Activated naive CD8-positive, alpha-beta T cell (primary cell): Measurements from ENCODE around the gene CCDC28A.
A peak's percentile ranks its signal among the peaks of the same experiment; 100 is the strongest.

Experiments used
- H3K27ac Mint-ChIP-seq: one replicate; pipeline ENCODE4 v1.8.0; 2021; ENCODE audit warnings: mixed read lengths
- H3K27me3 Mint-ChIP-seq: one replicate; pipeline ENCODE4 v1.8.0; 2021; ENCODE audit warnings: mixed read lengths
- H3K36me3 Mint-ChIP-seq: one replicate; pipeline ENCODE4 v1.8.0; 2021; ENCODE audit warnings: mixed read lengths
- H3K4me1 Mint-ChIP-seq: one replicate; pipeline ENCODE4 v1.8.0; 2021; ENCODE audit warnings: low read depth, mixed read lengths
- H3K4me3 Mint-ChIP-seq: one replicate; pipeline ENCODE4 v1.8.0; 2021; ENCODE audit warnings: mild to moderate bottlenecking, mixed read lengths
- H3K9me3 Mint-ChIP-seq: one replicate; pipeline ENCODE4 v1.8.0; 2021; ENCODE audit warnings: low read depth, mixed read lengths

The CCDC28A gene

GRCh38 chr6:138774370-138774769 lies 801 bp downstream of the CCDC28A start:
- Mint-ChIP-seq H3K36me3 (peaks cover 9% of the 10 kb centered on the region), H3K27me3 (no peaks in the 10 kb centered on the region), H3K27ac (peak overlapping the region; percentile 99), H3K4me3 (peak overlapping the region; percentile 99), H3K4me1 (peaks cover 34% of the 10 kb centered on the region), H3K9me3 (no peaks in the 10 kb centered on the region)

DNA sequence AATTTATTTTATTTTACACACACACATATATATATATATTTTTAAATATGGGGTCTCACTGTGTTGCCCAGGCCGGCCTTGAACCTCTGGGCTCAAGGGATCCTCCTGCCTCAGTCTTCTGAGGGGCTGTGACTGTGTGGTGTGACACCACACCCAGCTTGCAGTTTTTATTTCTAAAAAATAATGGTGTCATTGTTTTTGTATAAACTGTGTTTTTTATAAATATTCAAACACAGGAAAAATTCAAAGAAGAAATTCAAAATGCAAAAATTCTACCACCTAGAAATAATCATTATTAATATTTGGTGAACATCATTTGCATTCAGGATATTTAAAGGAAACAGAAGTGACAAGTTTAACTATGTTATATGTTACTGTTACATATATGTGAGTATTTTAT lies 3.1 kb downstream of the CCDC28A start:
- H3K4me1 Mint-ChIP-seq, result peaks cover 34% of the 10 kb centered on the region
- no peaks in the 10 kb centered on the region for H3K27me3 Mint-ChIP-seq
- no peak overlapping the region for H3K4me3 Mint-ChIP-seq

DNA sequence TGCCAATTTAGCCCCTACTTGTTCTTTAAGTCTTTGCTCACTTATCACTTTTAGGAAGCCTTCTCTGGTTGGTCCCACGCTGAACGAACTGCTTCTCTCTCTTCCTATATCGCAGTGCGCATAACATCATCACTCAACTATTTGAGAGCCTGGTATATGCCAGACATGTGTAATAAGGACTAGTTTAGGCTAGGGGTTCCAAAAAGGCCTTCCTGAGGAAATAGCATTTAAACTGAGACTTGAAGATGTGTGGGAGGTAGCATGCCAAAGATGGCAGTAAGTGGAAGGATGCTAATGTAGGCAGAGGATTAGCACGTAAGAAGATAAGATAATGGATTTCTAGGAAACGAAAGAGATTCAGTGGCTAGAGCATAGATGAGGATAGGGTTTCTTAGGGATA lies 4.8 kb downstream of the CCDC28A start:
- Mint-ChIP-seq H3K4me3 (no peak overlapping the region), H3K36me3 (peaks cover 14% of the 10 kb centered on the region), H3K9me3 (no peaks in the 10 kb centered on the region), H3K4me1 (peaks cover 25% of the 10 kb centered on the region), H3K27me3 (no peaks in the 10 kb centered on the region), H3K27ac (no peak overlapping the region)

More for the DNA sequence above, 3.1 kb downstream of the CCDC28A start:
- H3K36me3 Mint-ChIP-seq, result peaks cover 9% of the 10 kb centered on the region
- H3K27ac Mint-ChIP-seq, result no peak overlapping the region
- no peaks in the 10 kb centered on the region for H3K9me3 Mint-ChIP-seq

- H3K27me3 Mint-ChIP-seq, result no peaks in the 10 kb centered on the region
Measured at GRCh38 chr6:138782243-138782642, 8.7 kb downstream of the CCDC28A start.

GRCh38 chr6:138785079-138785478 lies 11.5 kb downstream of the CCDC28A start:
- Mint-ChIP-seq H3K9me3 (no peaks in the 10 kb centered on the region), H3K4me3 (no peak overlapping the region), H3K27me3 (no peaks in the 10 kb centered on the region), H3K27ac (no peak overlapping the region), H3K4me1 (peaks cover 9% of the 10 kb centered on the region), H3K36me3 (peaks cover 14% of the 10 kb centered on the region)

More at GRCh38 chr6:138782243-138782642, 8.7 kb downstream of the CCDC28A start:
- H3K4me1 Mint-ChIP-seq, result peaks cover 14% of the 10 kb centered on the region
- H3K9me3 Mint-ChIP-seq, result no peaks in the 10 kb centered on the region
- no peak overlapping the region for H3K4me3 Mint-ChIP-seq
- H3K36me3 Mint-ChIP-seq, result peaks cover 17% of the 10 kb centered on the region
- peak overlapping the region; percentile 80 for H3K27ac Mint-ChIP-seq

DNA sequence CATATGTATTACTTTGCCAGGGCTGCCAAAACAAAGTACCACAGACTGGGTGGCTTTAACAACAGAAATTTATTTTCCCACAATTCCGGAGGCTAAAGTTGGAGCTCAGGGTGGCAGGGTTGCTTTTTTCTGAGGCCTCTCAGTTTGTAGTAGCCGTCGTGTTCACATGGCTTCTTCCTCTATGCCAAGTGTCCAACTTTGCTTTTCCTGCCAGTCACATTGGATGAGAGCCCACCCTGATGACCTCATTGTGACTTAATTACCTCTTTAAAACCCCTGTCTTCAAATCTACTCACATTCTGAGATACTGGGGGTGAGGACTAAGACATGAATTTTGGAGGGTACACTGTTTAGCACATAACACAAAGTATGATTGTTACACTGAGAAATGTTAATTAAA lies 12.4 kb downstream of the CCDC28A start:
- no peak overlapping the region for H3K4me3 Mint-ChIP-seq
- H3K9me3 Mint-ChIP-seq, result no peaks in the 10 kb centered on the region
- peaks cover 9% of the 10 kb centered on the region for H3K4me1 Mint-ChIP-seq
- H3K27me3 Mint-ChIP-seq, result no peaks in the 10 kb centered on the region
- H3K36me3 Mint-ChIP-seq, result peaks cover 17% of the 10 kb centered on the region
- no peak overlapping the region for H3K27ac Mint-ChIP-seq

- H3K27me3 Mint-ChIP-seq, result no peaks in the 10 kb centered on the region
- peaks cover 8% of the 10 kb centered on the region for H3K4me1 Mint-ChIP-seq
- peaks cover 22% of the 10 kb centered on the region for H3K36me3 Mint-ChIP-seq
- H3K27ac Mint-ChIP-seq, result no peak overlapping the region
- no peaks in the 10 kb centered on the region for H3K9me3 Mint-ChIP-seq
- no peak overlapping the region for H3K4me3 Mint-ChIP-seq
Measured at GRCh38 chr6:138787138-138787537, 13.6 kb downstream of the CCDC28A start.

DNA sequence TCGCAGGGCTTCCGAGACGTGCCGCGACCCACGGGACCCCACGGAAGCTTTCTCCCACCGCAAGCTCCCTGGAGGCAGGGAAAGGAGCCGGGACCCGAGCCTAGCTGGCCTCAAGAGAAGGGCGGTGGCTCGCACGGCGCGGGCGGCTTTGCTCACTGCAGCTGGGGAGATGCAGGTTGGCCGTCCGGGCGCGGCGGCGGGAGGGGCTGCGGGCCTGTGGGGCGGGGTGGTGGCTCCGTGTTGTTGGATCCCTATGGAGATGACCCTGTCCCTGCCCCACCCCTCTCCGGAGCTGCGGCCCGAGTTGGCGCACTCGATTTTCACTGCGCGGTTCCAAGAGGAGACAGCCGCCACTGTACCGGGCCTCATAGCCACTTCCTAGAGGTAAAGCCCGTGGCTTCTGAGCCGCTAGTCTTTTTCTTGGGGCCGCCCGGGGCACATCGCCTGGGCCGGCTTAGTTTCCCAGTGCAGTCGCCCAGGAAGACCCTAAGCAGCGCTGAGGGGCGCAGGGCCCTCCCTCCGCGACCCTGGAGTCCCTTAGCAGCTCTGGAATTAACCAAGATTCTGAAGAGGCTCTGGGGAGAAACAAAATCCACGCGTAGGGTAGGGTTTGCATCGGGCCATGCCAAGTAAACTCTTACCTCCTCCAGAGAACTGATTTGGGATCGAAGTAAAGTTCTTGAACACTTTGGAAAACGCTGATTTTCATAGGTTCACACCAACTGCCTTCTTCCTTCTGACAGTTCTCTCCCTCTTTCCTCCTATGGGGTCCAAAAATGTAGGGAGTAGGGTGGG lies 22.4 kb downstream of the CCDC28A start, which contains the start of gene ECT2L:
ECT2L (plus strand) TSS at position 279 of the 795 bp plus-strand sequence. CDS start 17,188 bp downstream, outside the sequence.
- Mint-ChIP-seq H3K27me3 (peaks cover 9% of the 10 kb centered on the region), H3K36me3 (peaks cover 10% of the 10 kb centered on the region), H3K4me1 (peaks cover 1% of the 10 kb centered on the region), H3K27ac (no peak within 1 kb of the TSS), H3K4me3 (no peak within 1 kb of the TSS), H3K9me3 (no peaks in the 10 kb centered on the region)

DNA sequence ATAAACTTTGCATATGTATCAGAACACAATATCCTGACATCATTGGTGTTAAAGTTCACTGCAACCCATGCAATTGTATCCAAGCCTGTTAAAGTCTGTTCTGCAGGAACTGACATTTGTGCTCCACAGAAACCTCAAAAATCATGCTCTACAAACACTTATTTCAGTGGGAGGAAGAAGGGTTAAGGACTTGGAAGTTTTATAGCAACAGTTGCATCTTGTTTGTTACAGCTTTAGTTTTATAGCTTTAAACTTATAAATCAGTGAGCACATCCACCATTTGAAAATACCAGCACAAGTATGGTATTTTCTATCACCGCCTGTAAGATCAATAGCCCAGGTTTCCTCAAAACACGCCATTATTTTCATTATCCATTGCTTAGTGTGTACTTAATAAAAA lies 23.2 kb downstream of the CCDC28A start:
- Mint-ChIP-seq H3K27ac (no peak overlapping the region), H3K27me3 (peaks cover 9% of the 10 kb centered on the region), H3K4me3 (no peak overlapping the region), H3K4me1 (peaks cover 1% of the 10 kb centered on the region), H3K36me3 (peaks cover 4% of the 10 kb centered on the region), H3K9me3 (no peaks in the 10 kb centered on the region)

DNA sequence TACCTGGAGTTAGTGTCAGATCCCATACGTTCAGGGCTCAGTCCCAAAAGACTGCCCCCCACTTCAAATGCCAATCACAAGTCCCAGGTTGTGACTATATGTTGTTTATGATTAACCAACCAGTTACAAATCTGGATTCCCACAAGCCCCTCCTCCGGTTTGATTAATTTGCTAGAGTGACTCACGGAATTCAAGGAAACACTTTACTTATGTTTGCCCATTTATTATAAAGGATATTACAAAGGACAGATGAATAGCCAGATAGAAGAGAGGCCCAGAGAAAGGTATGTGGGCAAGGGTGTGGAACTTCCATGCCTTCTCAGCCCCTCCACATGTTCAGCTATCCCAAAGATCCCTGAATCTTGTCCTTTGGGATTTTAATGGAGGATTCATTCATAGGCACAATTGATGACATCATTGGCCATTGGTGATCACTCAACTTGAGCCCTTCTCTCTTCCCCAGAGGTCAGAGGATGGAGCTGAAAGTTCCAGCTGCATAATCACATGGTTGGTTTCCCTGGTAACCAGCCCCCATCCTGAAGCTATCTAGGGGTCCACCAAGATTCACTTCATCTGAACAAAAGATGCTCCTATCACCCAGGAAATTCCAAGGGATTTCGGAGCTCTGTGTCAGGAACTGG lies 24.4 kb downstream of the CCDC28A start:
- no peaks in the 10 kb centered on the region for H3K9me3 Mint-ChIP-seq
- H3K27me3 Mint-ChIP-seq, result peaks cover 9% of the 10 kb centered on the region
- H3K27ac Mint-ChIP-seq, result no peak overlapping the region
- no peak overlapping the region for H3K4me3 Mint-ChIP-seq
- H3K4me1 Mint-ChIP-seq, result peaks cover 1% of the 10 kb centered on the region
- H3K36me3 Mint-ChIP-seq, result peaks cover 3% of the 10 kb centered on the region

DNA sequence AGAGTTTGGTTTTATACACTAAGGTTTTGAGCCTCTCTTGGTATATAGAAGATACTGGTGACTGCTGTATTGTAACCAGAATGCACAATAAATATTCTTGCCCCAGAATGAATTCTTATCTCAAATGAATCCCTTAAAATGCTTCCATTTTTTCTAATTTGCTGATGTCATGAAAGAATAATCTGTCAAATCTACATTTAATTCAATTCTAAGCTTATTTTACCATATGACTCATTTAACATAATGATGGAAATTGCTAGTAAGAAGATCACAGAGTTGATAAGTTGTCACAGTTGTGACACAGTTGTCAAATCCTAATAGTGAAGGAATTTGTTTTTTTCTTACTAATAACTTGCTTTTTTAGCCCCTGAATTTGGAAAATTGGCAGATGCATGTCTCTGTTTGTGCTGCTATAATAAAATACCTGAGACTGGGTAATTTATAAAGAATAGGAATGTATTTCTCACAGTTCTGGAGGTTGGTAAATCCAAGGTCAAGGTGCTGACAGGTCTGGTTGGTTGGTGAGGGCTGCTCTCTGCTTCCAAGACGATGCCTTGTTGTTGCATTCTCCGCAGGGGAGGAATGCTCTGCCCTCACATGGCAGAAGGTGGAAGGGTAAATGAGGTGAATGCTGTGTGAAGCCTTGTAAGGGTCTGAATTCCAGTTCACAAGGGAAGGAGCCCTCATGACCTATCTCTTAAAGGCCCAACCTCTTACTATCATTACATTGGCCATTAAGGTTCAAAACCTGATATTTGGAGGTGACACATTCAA lies 27.0 kb downstream of the CCDC28A start:
- Mint-ChIP-seq H3K4me3 (no peak overlapping the region), H3K27ac (no peak overlapping the region), H3K9me3 (no peaks in the 10 kb centered on the region), H3K36me3 (no peaks in the 10 kb centered on the region), H3K27me3 (peaks cover 5% of the 10 kb centered on the region), H3K4me1 (no peaks in the 10 kb centered on the region)

DNA sequence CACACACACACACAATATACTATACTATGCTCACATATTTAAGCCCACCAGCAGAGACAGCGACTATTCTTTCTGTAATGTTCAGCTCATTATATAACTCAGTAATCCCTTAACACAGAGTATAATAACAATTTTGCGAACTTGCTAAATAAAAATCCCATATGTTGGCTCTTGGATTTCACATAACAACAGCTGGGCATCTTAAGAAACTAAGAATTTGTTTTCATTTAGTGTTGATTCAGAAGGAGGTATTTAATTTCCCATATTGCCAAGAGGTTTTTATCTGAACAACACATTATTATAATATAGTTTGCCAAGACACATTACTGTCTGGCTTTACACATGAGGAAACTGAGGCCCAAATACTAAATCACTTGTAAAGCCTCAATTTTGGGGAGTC lies 29.8 kb downstream of the CCDC28A start:
- Mint-ChIP-seq H3K4me3 (no peak overlapping the region), H3K9me3 (no peaks in the 10 kb centered on the region), H3K27me3 (peaks cover 3% of the 10 kb centered on the region), H3K4me1 (no peaks in the 10 kb centered on the region), H3K27ac (no peak overlapping the region), H3K36me3 (no peaks in the 10 kb centered on the region)

- Mint-ChIP-seq H3K4me3 (no peak overlapping the region), H3K4me1 (no peaks in the 10 kb centered on the region), H3K27ac (no peak overlapping the region), H3K27me3 (peaks cover 3% of the 10 kb centered on the region), H3K36me3 (no peaks in the 10 kb centered on the region), H3K9me3 (no peaks in the 10 kb centered on the region)
Measured at GRCh38 chr6:138803861-138804260, 30.3 kb downstream of the CCDC28A start.

- H3K27ac Mint-ChIP-seq, result no peak overlapping the region
- H3K4me3 Mint-ChIP-seq, result no peak overlapping the region
- no peaks in the 10 kb centered on the region for H3K9me3 Mint-ChIP-seq
- no peaks in the 10 kb centered on the region for H3K4me1 Mint-ChIP-seq
- no peaks in the 10 kb centered on the region for H3K36me3 Mint-ChIP-seq
- peaks cover 3% of the 10 kb centered on the region for H3K27me3 Mint-ChIP-seq
Measured at GRCh38 chr6:138805016-138805765, 31.6 kb downstream of the CCDC28A start.
